H9 (cell line): ENCODE measurements around the gene PPP2R3A. TPM values are rescaled to one million over a fixed set of nuclear protein-coding genes. Genes with fewer than 3 reads are reported as not detected.

ENCODE experiments used
- DNase-seq: peaks from one replicate; pipeline ENCODE4 v3.0.0-alpha.2; 2017
- H2AFZ ChIP-seq: one replicate; pipeline ENCODE4 v1.6.1; 2013; ENCODE audit warnings: mild to moderate bottlenecking, low read length, control low read depth, moderate library complexity
- H2AK5ac ChIP-seq: 2 replicates; pipeline ENCODE4 v1.6.1; 2013; ENCODE audit warnings: low read length, control low read depth, mixed read lengths; ENCODE audit not compliant: insufficient read length
- H2BK120ac ChIP-seq: one replicate; pipeline ENCODE4 v1.6.1; 2013; ENCODE audit warnings: low read depth, mild to moderate bottlenecking, low read length, control low read depth, inconsistent platforms; ENCODE audit not compliant: poor library complexity, severe bottlenecking
- H2BK12ac ChIP-seq: 2 replicates; pipeline ENCODE4 v1.6.1; 2013; ENCODE audit warnings: low read length, control low read depth, mixed read lengths, low read depth; ENCODE audit not compliant: insufficient read length
- H2BK15ac ChIP-seq: 2 replicates; pipeline ENCODE4 v1.6.1; 2013; ENCODE audit warnings: low read depth, low read length, control low read depth
- H2BK20ac ChIP-seq: one replicate; pipeline ENCODE4 v1.6.1; 2013; ENCODE audit warnings: low read depth, mild to moderate bottlenecking, low read length, control low read depth, inconsistent platforms; ENCODE audit not compliant: poor library complexity, severe bottlenecking
- H2BK5ac ChIP-seq: 2 replicates; pipeline ENCODE4 v1.6.1; 2013; ENCODE audit warnings: low read length, control low read depth, mixed read lengths; ENCODE audit not compliant: insufficient read length
- H3K14ac ChIP-seq: 2 replicates; pipeline ENCODE4 v1.6.1; 2013; ENCODE audit warnings: low read length, control low read depth; ENCODE audit not compliant: insufficient read depth
- H3K18ac ChIP-seq: 2 replicates; pipeline ENCODE4 v1.6.1; 2013; ENCODE audit warnings: low read depth, mild to moderate bottlenecking, mixed read lengths, low read length, control low read depth; ENCODE audit not compliant: insufficient read length
- H3K23ac ChIP-seq: 2 replicates; pipeline ENCODE4 v1.6.1; 2013; ENCODE audit warnings: low read length, control low read depth, mixed read lengths, low read depth; ENCODE audit not compliant: insufficient read length
- H3K23me2 ChIP-seq: 2 replicates; pipeline ENCODE4 v1.6.1; 2013; ENCODE audit warnings: low read depth, mild to moderate bottlenecking, mixed read lengths, low read length, control low read depth; ENCODE audit not compliant: insufficient read length, poor library complexity, severe bottlenecking
- H3K27ac ChIP-seq: 2 replicates; pipeline ENCODE4 v1.5.1; 2013; ENCODE audit warnings: low read length, control low read depth, mixed read lengths, low read depth; ENCODE audit not compliant: insufficient read length
- H3K27me3 ChIP-seq: 2 replicates; pipeline ENCODE4 v1.6.1; 2013; ENCODE audit warnings: low read length, control low read depth, inconsistent platforms; ENCODE audit not compliant: insufficient read depth
- H3K4ac ChIP-seq: 2 replicates; pipeline ENCODE4 v1.6.1; 2013; ENCODE audit warnings: low read depth, mild to moderate bottlenecking, control low read depth, inconsistent platforms, low read length, moderate library complexity
- H3K4me1 ChIP-seq: 2 replicates; pipeline ENCODE4 v1.6.1; 2013; ENCODE audit warnings: low read length, control low read depth, inconsistent platforms; ENCODE audit not compliant: insufficient read depth
- H3K4me2 ChIP-seq: 2 replicates; pipeline ENCODE4 v1.6.1; 2013; ENCODE audit warnings: low read length, control low read depth, mixed read lengths; ENCODE audit not compliant: insufficient read length, insufficient read depth
- H3K56ac ChIP-seq: 2 replicates; pipeline ENCODE4 v1.6.1; 2013; ENCODE audit warnings: low read depth, mild to moderate bottlenecking, mixed read lengths, low read length, control low read depth; ENCODE audit not compliant: insufficient read length
- H3K79me1 ChIP-seq: 2 replicates; pipeline ENCODE4 v1.6.1; 2013; ENCODE audit warnings: low read depth, mild to moderate bottlenecking, moderate library complexity, low read length, control low read depth, inconsistent platforms; ENCODE audit not compliant: insufficient read depth, poor library complexity, severe bottlenecking
- H3K79me2 ChIP-seq: 2 replicates; pipeline ENCODE4 v1.6.1; 2013; ENCODE audit warnings: low read length, control low read depth, inconsistent platforms; ENCODE audit not compliant: insufficient read depth
- H3K9ac ChIP-seq: 2 replicates; pipeline ENCODE4 v1.6.1; 2013; ENCODE audit warnings: low read length, control low read depth, mixed read lengths; ENCODE audit not compliant: insufficient read length; ENCODE audit errors: extremely low read depth
- H3K9me3 ChIP-seq: one replicate; pipeline ENCODE4 v1.6.1; 2013; ENCODE audit warnings: low read depth, low read length, inconsistent platforms; ENCODE audit not compliant: control insufficient read depth
- H3T11ph ChIP-seq: one replicate; pipeline ENCODE4 v1.6.1; 2013; ENCODE audit warnings: mild to moderate bottlenecking, low read length, control low read depth, inconsistent platforms
- H4K20me1 ChIP-seq: one replicate; pipeline ENCODE4 v1.6.1; 2013; ENCODE audit not compliant: control insufficient read depth, insufficient read length, insufficient read depth
- H4K5ac ChIP-seq: 2 replicates; pipeline ENCODE4 v1.6.1; 2013; ENCODE audit warnings: low read depth, mild to moderate bottlenecking, mixed read lengths, low read length, control low read depth; ENCODE audit not compliant: insufficient read length
- H4K8ac ChIP-seq: replicated peaks from 2 replicates; pipeline ENCODE4 v1.6.1; 2013; ENCODE audit warnings: low read length, control low read depth, mixed read lengths, low read depth; ENCODE audit not compliant: insufficient read length
- H4K91ac ChIP-seq: 2 replicates; pipeline ENCODE4 v1.6.1; 2013; ENCODE audit warnings: low read depth, mild to moderate bottlenecking, moderate library complexity, mixed read lengths, low read length, control low read depth; ENCODE audit not compliant: insufficient read length
- H3K27ac Mint-ChIP-seq, 3 experiments: 2 replicates in 2 of 3; 3 replicates in 1 of 3; pipeline ENCODE4 v1.8.0; 2020 to 2021; ENCODE audit warnings: mixed read lengths in 3 of 3, mild to moderate bottlenecking in 1 of 3, moderate library complexity in 1 of 3
- H3K27me3 Mint-ChIP-seq: 2 replicates; pipeline ENCODE4 v1.8.0; 2021; ENCODE audit warnings: low read depth, mild to moderate bottlenecking, moderate library complexity, mixed read lengths
- H3K36me3 Mint-ChIP-seq, 3 experiments: 2 replicates in 2 of 3; 3 replicates in 1 of 3; pipeline ENCODE4 v1.8.0; 2020 to 2021; ENCODE audit warnings: low read depth in 3 of 3, mixed read lengths in 3 of 3; ENCODE audit not compliant: insufficient read depth in 1 of 3
- H3K4me1 Mint-ChIP-seq, 2 experiments: 2 replicates each; pipeline ENCODE4 v1.8.0; 2020; ENCODE audit warnings: mixed read lengths in 2 of 2
- H3K4me3 Mint-ChIP-seq, 2 experiments: 2 replicates in 1 of 2; 3 replicates in 1 of 2; pipeline ENCODE4 v1.8.0; 2020 to 2021; ENCODE audit warnings: mild to moderate bottlenecking in 2 of 2, mixed read lengths in 2 of 2, moderate library complexity in 1 of 2
- H3K9me3 Mint-ChIP-seq, 2 experiments: 2 replicates in 1 of 2; 3 replicates in 1 of 2; pipeline ENCODE4 v1.8.0; 2020; ENCODE audit warnings: mild to moderate bottlenecking in 2 of 2, mixed read lengths in 2 of 2, moderate library complexity in 1 of 2
- CTCF ChIP-seq: fragments of 200-600 bp; sonication (generic); conservative IDR thresholded peaks from 3 replicates; pipeline ENCODE4 v1.8.0; 2021; ENCODE audit warnings: antibody characterized with exemption, mild to moderate bottlenecking
- total RNA-seq: library from RNA; stranded (reverse); gene quantifications from 2 replicates; pipeline ENCODE4 v1.2.1, GENCODE V29; 2021

PPP2R3A gene
- total RNA-seq, 1 experiment from 2014 or later, result 12.4 TPM

- H3K4me2 ChIP-seq, result no peak overlapping the region
- no peak overlapping the region for H3K27ac Mint-ChIP-seq
- no peak overlapping the region for H3K4ac ChIP-seq
- no peak overlapping the region for H2BK5ac ChIP-seq
- no peak overlapping the region for H3T11ph ChIP-seq
- no peak overlapping the region for H4K91ac ChIP-seq
- H3K27ac ChIP-seq, result no peak overlapping the region
- H3K4me3 Mint-ChIP-seq, result no peak overlapping the region
- no peak overlapping the region for H4K8ac ChIP-seq
- H3K4me1 ChIP-seq, result no peaks in the 10 kb centered on the region; the same call in 1 of the 2 replicates
- no peaks in the 10 kb centered on the region for H3K27me3 ChIP-seq
- H3K14ac ChIP-seq, result no peak overlapping the region
- H2BK15ac ChIP-seq, result no peak overlapping the region
- TF ChIP-seq CTCF, result no peak
- no peaks in the 10 kb centered on the region for H3K23me2 ChIP-seq
- peaks cover 8 to 10% of the 10 kb centered on the region in 2 experiments for H3K4me1 Mint-ChIP-seq
- no peak overlapping the region for H4K5ac ChIP-seq
- H3K9me3 ChIP-seq, result no peaks in the 10 kb centered on the region
- no peak overlapping the region for H3K56ac ChIP-seq
- H2BK120ac ChIP-seq, result no peak overlapping the region
- H4K20me1 ChIP-seq, result no peaks in the 10 kb centered on the region
- no peak overlapping the region for H2AK5ac ChIP-seq
- H2BK20ac ChIP-seq, result no peak overlapping the region
- H3K79me2 ChIP-seq, result no peaks in the 10 kb centered on the region
- no peak overlapping the region for H3K23ac ChIP-seq
- no peak overlapping the region for H2AFZ ChIP-seq
- H2BK12ac ChIP-seq, result no peak overlapping the region
- DNase-seq, result no peak
- H3K18ac ChIP-seq, result no peak overlapping the region
- H3K36me3 Mint-ChIP-seq, result no peaks in the 10 kb centered on the region
- peaks cover 3% of the 10 kb centered on the region for H3K79me1 ChIP-seq
- no peak overlapping the region for H3K9ac ChIP-seq
- no peaks in the 10 kb centered on the region; a peak in 1 of 5 replicates for H3K9me3 Mint-ChIP-seq
- H3K27me3 Mint-ChIP-seq, result no peaks in the 10 kb centered on the region
Measured at GRCh38 chr3:135992072-135992471, 26.5 kb downstream of the PPP2R3A start.
